Measurements from ENCODE around the gene P2RX3.
A peak's percentile ranks its signal among the peaks of the same experiment; 100 is the strongest.
"Not testable (repeated sequence)": the region's sequence is repeated elsewhere in the genome, so short reads cannot be mapped to it uniquely, and the experiment has no call there.

Gene P2RX3

GRCh38 chr11:57338142-57338541 is at the start of gene P2RX3:
P2RX3 (plus strand) TSS chr11:57338352; CDS start chr11:57338551, 199 bp downstream.
- Mint-ChIP-seq H3K27ac (peak within 1 kb of the TSS; percentile 24), H3K4me1 (peaks cover 31% of the 10 kb centered on the region)

DNA sequence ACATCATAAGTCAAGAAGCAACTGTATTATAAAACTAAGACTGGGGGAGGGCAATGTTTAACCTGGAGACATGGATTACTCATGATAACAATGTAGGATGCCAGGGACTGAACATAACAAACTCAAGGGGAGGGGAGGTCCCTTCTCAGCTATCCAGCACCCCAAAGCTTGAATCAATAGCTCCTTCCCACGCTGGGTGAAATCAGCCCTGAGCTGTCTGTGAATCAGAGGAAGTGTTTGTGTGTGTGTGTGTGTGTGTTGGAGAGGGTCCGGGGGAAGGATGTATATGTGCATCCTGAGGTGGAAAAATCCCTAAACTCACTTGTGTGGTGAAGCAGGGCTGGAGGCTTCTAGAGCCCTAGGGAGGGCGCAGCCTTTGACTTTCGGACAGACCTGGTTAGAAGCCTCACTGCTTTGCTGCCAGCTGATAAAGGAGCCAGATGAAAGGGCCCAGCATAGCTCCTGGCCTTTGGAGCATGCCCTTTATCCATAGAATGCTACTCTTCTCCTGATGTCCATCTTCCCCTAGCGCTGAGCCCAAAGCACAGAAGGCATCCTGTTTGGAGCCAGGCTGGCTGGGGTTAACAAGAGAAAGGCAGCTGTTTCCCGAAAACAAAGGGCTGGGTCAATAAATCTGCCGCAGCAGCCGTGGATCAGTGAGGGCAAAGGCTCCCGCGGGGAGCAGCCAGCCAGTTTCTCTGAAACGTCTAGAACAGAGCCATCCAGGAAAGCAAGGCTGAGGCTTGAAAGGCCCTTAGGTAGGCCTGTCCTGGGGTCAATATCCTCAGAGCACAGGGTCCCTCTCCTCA is 49.2 kb upstream of the P2RX3 start:
- Mint-ChIP-seq H3K27ac (no peak overlapping the region), H3K4me3 (no peak overlapping the region), H3K9me3 (no peaks in the 10 kb centered on the region), H3K4me1 (no peaks in the 10 kb centered on the region), H3K27me3 (peaks cover 2% of the 10 kb centered on the region), H3K36me3 (ENCODE audit: low read depth) (no peaks in the 10 kb centered on the region)
- ATAC-seq (peak; percentile 67), DNase-seq (no peak)

More at GRCh38 chr11:57338142-57338541, at the start of gene P2RX3:
- ATAC-seq = no peak
- Mint-ChIP-seq H3K9me3 (no peaks in the 10 kb centered on the region), H3K4me3 (no peak within 1 kb of the TSS), H3K36me3 (ENCODE audit: low read depth) (peaks cover 17% of the 10 kb centered on the region), H3K27me3 (peaks cover 1% of the 10 kb centered on the region)
- no peak for DNase-seq

- no peaks in the 10 kb centered on the region for H3K9me3 Mint-ChIP-seq
These were observed 47.9 kb upstream of the P2RX3 start for GRCh38 chr11:57290288-57290687.

GRCh38 chr11:57294225-57295131 is 43.7 kb upstream of the P2RX3 start:
- peaks cover 2% of the 10 kb centered on the region for H3K27me3 Mint-ChIP-seq
- peaks cover 10% of the 10 kb centered on the region for H3K36me3 Mint-ChIP-seq (ENCODE audit: low read depth)
- ATAC-seq = no peak
- DNase-seq = no peak
- no peak overlapping the region for H3K27ac Mint-ChIP-seq
- H3K4me3 Mint-ChIP-seq = no peak overlapping the region
- peaks cover 7% of the 10 kb centered on the region for H3K9me3 Mint-ChIP-seq
- H3K4me1 Mint-ChIP-seq = no peaks in the 10 kb centered on the region

More at GRCh38 chr11:57290288-57290687, 47.9 kb upstream of the P2RX3 start:
- ATAC-seq = no peak
- Mint-ChIP-seq H3K27ac (no peak overlapping the region), H3K4me3 (no peak overlapping the region), H3K4me1 (no peaks in the 10 kb centered on the region), H3K36me3 (ENCODE audit: low read depth) (no peaks in the 10 kb centered on the region), H3K27me3 (peaks cover 2% of the 10 kb centered on the region)
- no peak for DNase-seq

GRCh38 chr11:57296205-57296604 is 41.9 kb upstream of the P2RX3 start:
- not testable (repeated sequence) for H3K27ac Mint-ChIP-seq, H3K27me3 Mint-ChIP-seq, DNase-seq, H3K4me1 Mint-ChIP-seq, ATAC-seq, H3K4me3 Mint-ChIP-seq
- H3K36me3 Mint-ChIP-seq (ENCODE audit: low read depth) = peaks cover 26% of the 10 kb centered on the region
- H3K9me3 Mint-ChIP-seq = peaks cover 11% of the 10 kb centered on the region

DNA sequence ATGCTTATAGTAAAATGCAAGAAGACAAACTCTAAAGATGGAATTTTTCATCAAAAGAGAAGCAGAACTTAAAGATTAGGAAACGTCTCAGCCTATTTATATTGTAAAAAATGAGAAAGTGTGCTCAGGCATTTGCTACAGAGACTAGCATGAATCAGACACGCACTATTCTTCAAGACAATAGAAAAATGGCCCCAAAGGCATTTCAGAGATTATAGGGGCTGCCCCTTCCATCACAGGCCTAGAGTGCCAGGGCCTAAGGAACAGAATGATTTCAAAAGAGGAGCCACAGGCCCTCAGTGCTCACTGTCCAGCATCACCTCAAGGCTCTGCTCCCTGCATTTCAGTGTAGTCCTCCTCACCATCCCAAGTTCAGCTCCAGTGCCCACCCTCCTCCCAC is 40.9 kb upstream of the P2RX3 start:
- Mint-ChIP-seq H3K27me3 (no peaks in the 10 kb centered on the region), H3K4me3 (no peak overlapping the region), H3K4me1 (no peaks in the 10 kb centered on the region), H3K36me3 (ENCODE audit: low read depth) (peaks cover 34% of the 10 kb centered on the region), H3K9me3 (peaks cover 11% of the 10 kb centered on the region), H3K27ac (no peak overlapping the region)
- DNase-seq = no peak
- ATAC-seq = no peak

DNA sequence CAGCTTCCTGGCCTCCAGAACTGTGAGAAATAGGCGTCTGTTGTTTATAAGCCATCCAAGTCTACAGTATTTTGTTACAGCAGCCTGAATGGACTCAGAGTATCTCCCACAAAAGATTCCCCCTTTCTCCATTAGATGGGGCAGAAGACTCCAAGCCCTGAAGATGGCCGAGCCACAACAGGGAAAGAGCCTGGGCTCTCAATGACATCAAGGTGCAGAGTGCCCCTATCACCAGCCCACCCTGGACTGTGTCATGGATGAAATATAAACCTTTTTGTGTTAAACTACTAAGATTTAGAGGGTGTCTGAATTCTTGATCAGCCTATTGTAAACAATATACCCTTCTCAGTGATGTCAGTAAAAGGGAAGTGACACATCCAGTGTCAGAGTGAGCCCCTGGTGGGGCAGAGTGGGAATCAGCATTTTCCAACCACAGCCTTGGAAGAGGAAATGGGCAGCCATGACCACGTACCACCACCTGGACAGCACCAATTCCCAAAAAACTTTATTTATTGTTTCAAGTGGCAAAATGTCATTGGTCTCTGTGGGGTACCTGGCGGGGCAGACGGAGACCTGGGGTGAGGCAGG is 38.9 kb upstream of the P2RX3 start:
- H3K4me3 Mint-ChIP-seq = no peak overlapping the region
- ATAC-seq = no peak
- H3K36me3 Mint-ChIP-seq (ENCODE audit: low read depth) = peaks cover 34% of the 10 kb centered on the region
- no peaks in the 10 kb centered on the region for H3K27me3 Mint-ChIP-seq
- no peaks in the 10 kb centered on the region for H3K4me1 Mint-ChIP-seq
- H3K27ac Mint-ChIP-seq = no peak overlapping the region
- H3K9me3 Mint-ChIP-seq = peaks cover 11% of the 10 kb centered on the region
- DNase-seq = no peak

DNA sequence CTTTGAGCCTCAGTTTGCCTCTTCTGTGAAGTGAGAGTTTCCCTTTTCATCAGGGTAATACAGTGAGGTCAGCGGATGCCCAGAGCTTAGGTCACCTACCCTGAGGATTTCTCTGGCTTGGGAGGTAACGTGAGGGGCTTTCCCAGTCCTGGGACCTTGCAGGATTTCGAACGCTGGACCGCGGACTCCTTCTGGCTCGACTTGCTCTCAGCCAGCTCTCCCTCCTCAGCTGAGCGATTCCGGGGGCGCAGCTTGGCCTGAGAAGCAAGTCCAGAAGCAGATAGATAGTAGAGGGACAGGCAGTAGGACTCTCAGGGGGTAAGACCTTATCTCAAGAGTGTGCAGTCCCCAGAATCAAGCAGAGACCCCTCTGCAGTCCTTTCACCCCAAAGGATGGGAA is 37.4 kb upstream of the P2RX3 start:
- peaks cover 11% of the 10 kb centered on the region for H3K9me3 Mint-ChIP-seq
- ATAC-seq = no peak
- DNase-seq = no peak
- H3K27ac Mint-ChIP-seq = no peak overlapping the region
- peaks cover 34% of the 10 kb centered on the region for H3K36me3 Mint-ChIP-seq (ENCODE audit: low read depth)
- H3K4me1 Mint-ChIP-seq = no peaks in the 10 kb centered on the region
- H3K4me3 Mint-ChIP-seq = no peak overlapping the region
- no peaks in the 10 kb centered on the region for H3K27me3 Mint-ChIP-seq

GRCh38 chr11:57301711-57302423 is 36.3 kb upstream of the P2RX3 start:
- no peak for ATAC-seq
- H3K36me3 Mint-ChIP-seq (ENCODE audit: low read depth) = peaks cover 34% of the 10 kb centered on the region
- H3K27me3 Mint-ChIP-seq = no peaks in the 10 kb centered on the region
- no peaks in the 10 kb centered on the region for H3K4me1 Mint-ChIP-seq
- DNase-seq = no peak
- H3K27ac Mint-ChIP-seq = no peak overlapping the region
- peaks cover 11% of the 10 kb centered on the region for H3K9me3 Mint-ChIP-seq
- no peak overlapping the region for H3K4me3 Mint-ChIP-seq

DNA sequence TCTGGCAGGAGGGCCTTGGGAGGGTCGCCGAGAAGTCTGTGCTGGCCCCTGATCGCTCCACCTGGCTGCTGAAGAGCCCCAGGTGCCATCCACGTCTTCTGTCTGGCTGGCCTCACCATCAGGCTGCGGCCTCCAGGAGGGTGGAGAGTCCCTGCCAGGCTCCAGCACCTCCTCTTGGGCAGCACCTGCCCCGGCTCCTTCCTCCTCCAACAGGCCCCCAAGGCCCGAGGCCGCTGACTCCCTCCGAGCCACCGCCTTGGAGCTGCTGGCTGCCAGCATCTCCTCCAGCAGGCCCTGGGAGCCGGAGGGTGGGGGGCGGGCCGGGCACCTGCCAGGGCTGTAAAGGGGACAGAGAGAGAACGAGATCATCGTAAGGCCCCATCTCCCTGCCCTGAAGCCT is 35.7 kb upstream of the P2RX3 start:
- DNase-seq (no peak), ATAC-seq (no peak)
- Mint-ChIP-seq H3K36me3 (ENCODE audit: low read depth) (peaks cover 34% of the 10 kb centered on the region), H3K27ac (no peak overlapping the region), H3K4me3 (no peak overlapping the region), H3K4me1 (no peaks in the 10 kb centered on the region), H3K27me3 (no peaks in the 10 kb centered on the region), H3K9me3 (peaks cover 11% of the 10 kb centered on the region)

- H3K9me3 Mint-ChIP-seq = peaks cover 5% of the 10 kb centered on the region
- ATAC-seq (no peak), DNase-seq (no peak)
- H3K4me1 Mint-ChIP-seq = no peaks in the 10 kb centered on the region
- H3K36me3 Mint-ChIP-seq (ENCODE audit: low read depth) = peaks cover 30% of the 10 kb centered on the region
- H3K4me3 Mint-ChIP-seq = no peak overlapping the region
- H3K27me3 Mint-ChIP-seq = no peaks in the 10 kb centered on the region
- H3K27ac Mint-ChIP-seq = no peak overlapping the region
These were observed 34.7 kb upstream of the P2RX3 start for GRCh38 chr11:57303280-57303989.

DNA sequence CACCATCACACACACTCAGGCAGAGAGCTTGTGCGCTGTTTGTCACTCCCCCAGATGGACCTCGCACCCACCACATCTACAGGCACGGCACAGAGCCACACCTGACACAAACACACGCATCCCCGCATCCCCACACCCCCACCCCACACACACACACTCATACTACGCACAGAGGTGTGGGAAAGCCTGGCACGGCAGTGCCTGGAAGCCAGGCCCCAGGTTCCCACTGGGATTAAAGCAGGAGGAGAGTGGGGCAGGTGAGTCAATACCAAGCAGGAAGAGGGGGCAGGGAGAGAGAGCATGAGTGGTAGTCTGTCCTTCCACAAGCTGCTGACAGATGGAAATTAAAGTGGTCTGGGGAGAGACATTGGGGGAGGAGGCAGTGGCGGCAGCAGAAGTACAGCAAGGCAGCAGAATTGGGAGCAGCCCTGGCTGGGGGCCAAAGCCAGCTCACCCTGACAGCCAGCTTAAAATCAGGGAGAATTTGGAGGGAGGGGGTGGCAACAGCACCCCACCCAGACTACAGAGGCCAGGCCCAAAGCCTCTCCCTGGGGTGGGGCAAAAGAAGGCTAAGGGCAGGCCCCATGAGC is 34.1 kb upstream of the P2RX3 start:
- peaks cover 28% of the 10 kb centered on the region for H3K36me3 Mint-ChIP-seq (ENCODE audit: low read depth)
- H3K4me1 Mint-ChIP-seq = no peaks in the 10 kb centered on the region
- no peak overlapping the region for H3K27ac Mint-ChIP-seq
- H3K27me3 Mint-ChIP-seq = no peaks in the 10 kb centered on the region
- DNase-seq = no peak
- peaks cover 5% of the 10 kb centered on the region for H3K9me3 Mint-ChIP-seq
- H3K4me3 Mint-ChIP-seq = no peak overlapping the region
- ATAC-seq = no peak

GRCh38 chr11:57305523-57305922 is 32.6 kb upstream of the P2RX3 start:
- no peak overlapping the region for H3K27ac Mint-ChIP-seq
- DNase-seq = no peak
- peaks cover 20% of the 10 kb centered on the region for H3K36me3 Mint-ChIP-seq (ENCODE audit: low read depth)
- no peaks in the 10 kb centered on the region for H3K27me3 Mint-ChIP-seq
- ATAC-seq = no peak
- no peak overlapping the region for H3K4me3 Mint-ChIP-seq
- H3K9me3 Mint-ChIP-seq = no peaks in the 10 kb centered on the region
- H3K4me1 Mint-ChIP-seq = peaks cover under 1% of the 10 kb centered on the region
